ENCODE data around the gene ACTR2.

ACTR2 gene

DNA sequence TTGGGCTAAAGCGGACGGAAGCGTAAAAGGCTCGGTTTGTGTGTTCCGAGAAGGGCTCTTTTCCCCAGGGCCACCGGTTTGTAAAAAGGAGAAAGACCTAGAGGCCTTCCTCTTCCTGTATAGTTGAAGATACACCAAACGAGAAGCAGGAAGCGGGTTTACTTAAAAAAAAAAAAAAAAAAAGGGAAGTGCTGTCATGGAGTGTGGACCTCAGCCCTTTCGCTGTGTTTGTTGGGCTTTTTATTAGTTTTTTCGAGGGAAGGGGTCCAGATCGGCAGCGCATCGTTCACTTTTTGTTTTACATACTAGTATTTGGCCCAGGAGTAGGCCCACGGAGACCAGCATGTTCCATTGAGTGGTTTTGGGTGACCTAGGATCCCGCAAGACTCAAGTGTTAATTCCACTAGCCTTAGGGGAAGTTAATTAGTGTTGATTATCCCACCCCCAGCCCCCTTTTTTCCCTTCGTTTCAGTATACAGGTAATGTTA lies 676 bp downstream of the ACTR2 start:
- Histone ChIP-seq H3K27ac (ENCODE audit: extremely low read depth, low read depth, low read length) (peak overlapping the region; percentile 86), H3K4me1 (ENCODE audit: control insufficient read depth, insufficient read depth, low read length) (0 out of 2 replicates have a peak, but pooled peaks cover 8% of the 10 kb centered on the region), H3K4me3 (ENCODE audit: low read depth, low read length) (peak overlapping the region; percentile 95), H3K36me3 (ENCODE audit: control insufficient read depth in 2 of 2, insufficient read depth in 1 of 2, low read length in 2 of 2) (peaks cover 3 to 16% of the 10 kb centered on the region in 2 experiments; a peak in 2 of 3 replicates), H3K9me3 (ENCODE audit: control insufficient read depth, insufficient read depth, low read depth, low read length) (no peaks in the 10 kb centered on the region)
- TF ChIP-seq, protein P1, sequence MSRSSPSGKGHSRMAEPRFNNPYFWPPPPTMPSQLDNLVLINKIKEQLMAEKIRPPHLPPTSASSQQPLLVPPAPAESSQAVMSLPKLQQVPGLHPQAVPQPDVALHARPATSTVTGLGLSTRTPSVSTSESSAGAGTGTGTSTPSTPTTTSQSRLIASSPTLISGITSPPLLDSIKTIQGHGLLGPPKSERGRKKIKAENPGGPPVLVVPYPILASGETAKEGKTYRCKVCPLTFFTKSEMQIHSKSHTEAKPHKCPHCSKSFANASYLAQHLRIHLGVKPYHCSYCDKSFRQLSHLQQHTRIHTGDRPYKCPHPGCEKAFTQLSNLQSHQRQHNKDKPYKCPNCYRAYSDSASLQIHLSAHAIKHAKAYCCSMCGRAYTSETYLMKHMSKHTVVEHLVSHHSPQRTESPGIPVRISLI (tag by site-specific recombination; IDR thresholded peaks at IDR 0.05): peak; percentile 62
- TF ChIP-seq, protein P2, sequence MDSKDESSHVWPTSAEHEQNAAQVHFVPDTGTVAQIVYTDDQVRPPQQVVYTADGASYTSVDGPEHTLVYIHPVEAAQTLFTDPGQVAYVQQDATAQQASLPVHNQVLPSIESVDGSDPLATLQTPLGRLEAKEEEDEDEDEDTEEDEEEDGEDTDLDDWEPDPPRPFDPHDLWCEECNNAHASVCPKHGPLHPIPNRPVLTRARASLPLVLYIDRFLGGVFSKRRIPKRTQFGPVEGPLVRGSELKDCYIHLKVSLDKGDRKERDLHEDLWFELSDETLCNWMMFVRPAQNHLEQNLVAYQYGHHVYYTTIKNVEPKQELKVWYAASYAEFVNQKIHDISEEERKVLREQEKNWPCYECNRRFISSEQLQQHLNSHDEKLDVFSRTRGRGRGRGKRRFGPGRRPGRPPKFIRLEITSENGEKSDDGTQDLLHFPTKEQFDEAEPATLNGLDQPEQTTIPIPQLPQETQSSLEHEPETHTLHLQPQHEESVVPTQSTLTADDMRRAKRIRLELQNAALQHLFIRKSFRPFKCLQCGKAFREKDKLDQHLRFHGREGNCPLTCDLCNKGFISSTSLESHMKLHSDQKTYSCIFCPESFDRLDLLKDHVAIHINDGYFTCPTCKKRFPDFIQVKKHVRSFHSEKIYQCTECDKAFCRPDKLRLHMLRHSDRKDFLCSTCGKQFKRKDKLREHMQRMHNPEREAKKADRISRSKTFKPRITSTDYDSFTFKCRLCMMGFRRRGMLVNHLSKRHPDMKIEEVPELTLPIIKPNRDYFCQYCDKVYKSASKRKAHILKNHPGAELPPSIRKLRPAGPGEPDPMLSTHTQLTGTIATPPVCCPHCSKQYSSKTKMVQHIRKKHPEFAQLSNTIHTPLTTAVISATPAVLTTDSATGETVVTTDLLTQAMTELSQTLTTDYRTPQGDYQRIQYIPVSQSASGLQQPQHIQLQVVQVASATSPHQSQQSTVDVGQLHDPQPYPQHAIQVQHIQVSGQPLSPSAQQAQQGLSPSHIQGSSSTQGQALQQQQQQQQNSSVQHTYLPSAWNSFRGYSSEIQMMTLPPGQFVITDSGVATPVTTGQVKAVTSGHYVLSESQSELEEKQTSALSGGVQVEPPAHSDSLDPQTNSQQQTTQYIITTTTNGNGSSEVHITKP (tag by site-specific recombination; IDR thresholded peaks at IDR 0.05): peak; percentile 33; the same call in 1 of the 2 replicates
- TF ChIP-seq ZNF341 (tag by site-specific recombination; IDR thresholded peaks at IDR 0.05; ENCODE audit: low read depth) (peak; percentile 8; the same call in 1 of the 2 replicates), YY1 (tag by site-specific recombination; IDR thresholded peaks at IDR 0.05) (no peak)
- POLR2A ChIA-PET: interaction anchor here (1.0 to 1.3 kb wide), 2 partner anchors 9 to 23 kb away, joined by 3 to 5 read pairs; no protein-coding TSS in a partner anchor
- CTCF ChIA-PET: no interaction called here

DNA sequence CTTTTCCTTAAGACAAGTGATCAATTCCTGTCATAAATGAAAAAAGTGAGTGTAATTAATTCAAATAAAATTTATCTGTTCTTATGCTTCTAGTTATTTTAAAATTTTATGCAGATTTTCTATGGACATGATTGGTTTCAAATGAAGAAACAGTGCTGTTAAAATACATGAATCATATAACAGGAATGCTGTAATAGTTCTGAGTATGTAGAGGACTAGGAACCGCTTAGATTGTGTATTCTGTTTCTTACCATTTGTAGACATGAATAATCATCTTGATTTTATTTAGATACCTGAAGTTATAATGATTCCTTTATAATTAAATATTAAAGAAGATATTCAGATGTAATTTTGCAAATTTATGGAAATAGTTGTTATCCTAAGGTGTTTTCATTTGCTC lies 3.5 kb downstream of the ACTR2 start:
- Histone ChIP-seq H3K27ac (ENCODE audit: extremely low read depth, low read depth, low read length) (no peak overlapping the region), H3K36me3 (ENCODE audit: control insufficient read depth in 2 of 2, insufficient read depth in 1 of 2, low read length in 2 of 2) (peaks cover 10% of the 10 kb centered on the region in 2 experiments), H3K4me1 (ENCODE audit: control insufficient read depth, insufficient read depth, low read length) (0 out of 2 replicates have a peak, but pooled peaks cover 8% of the 10 kb centered on the region), H3K9me3 (ENCODE audit: control insufficient read depth, insufficient read depth, low read depth, low read length) (no peaks in the 10 kb centered on the region), H3K4me3 (ENCODE audit: low read depth, low read length) (no peak overlapping the region)
- CTCF ChIA-PET: interaction anchor here (0.7 kb wide), 1 partner anchor 56 kb away, joined by 3 read pairs; no protein-coding TSS in a partner anchor
- no peak for TF ChIP-seq ZNF112 (tag by site-specific recombination; IDR thresholded peaks at IDR 0.05)
- TF ChIP-seq, protein P2 (tag by site-specific recombination; IDR thresholded peaks at IDR 0.05): no peak
- TF ChIP-seq ZNF558 (tag by site-specific recombination; IDR thresholded peaks at IDR 0.05): no peak
- no peak for TF ChIP-seq BCL11A (tag by site-specific recombination; IDR thresholded peaks at IDR 0.05; ENCODE audit: low read depth)
- TF ChIP-seq ZSCAN16 (tag by site-specific recombination; IDR thresholded peaks at IDR 0.05): no peak
- TF ChIP-seq ZNF707 (tag by site-specific recombination; IDR thresholded peaks at IDR 0.05): no peak
- TF ChIP-seq ZNF514 (tag by site-specific recombination; IDR thresholded peaks at IDR 0.05): no peak
- no peak for TF ChIP-seq KLF16 (tag by site-specific recombination; IDR thresholded peaks at IDR 0.05)
- no peak for TF ChIP-seq ZEB2 (tag by site-specific recombination; IDR thresholded peaks at IDR 0.05)
- POLR2A ChIA-PET: no interaction called here
